HepG2 (cell line): Measurements from ENCODE around the gene CDHR4. TPM values are rescaled to one million over a fixed set of nuclear protein-coding genes. Genes with fewer than 3 reads are reported as not detected.

ENCODE experiments used
- ATAC-seq: fragments of 200-7000 bp; cut with Tn5 transposase; 3 replicates; pipeline ENCODE4 v1.9.1; 2020; ENCODE audit warnings: mild to moderate bottlenecking, moderate library complexity
- BruUV-seq: library from RNA; stranded (reverse); fragments of 400-500 nt; replicated peaks from 2 replicates; lab custom pipeline; 2021; lab: Mats Ljungman, UMichigan
- CTCF ChIA-PET: fragments of 300-600 bp; formaldehyde crosslinking; extraction: SDS; loops from one replicate; lab custom pipeline; 2021; ENCODE audit warnings: low total read pairs, inconsistent platforms, low intra/inter-chr PET ratio; lab: Yijun Ruan, JAX
- POLR2A ChIA-PET: fragments of 350-600 bp; sonication (Branson Sonifier 250); formaldehyde crosslinking; loops from one replicate; lab custom pipeline; 2020; ENCODE audit warnings: antibody characterized with exemption, inconsistent platforms; lab: Yijun Ruan, JAX
- DNase-seq: peaks from one replicate; pipeline ENCODE4 v3.0.0-alpha.2; 2015; ENCODE audit warnings: low spot score
- FAIRE-seq: peaks from 3 replicates; lab custom pipeline; 2011; peaks lifted over from hg19 to GRCh38; lab: Jason Lieb, UNC
- H2AFZ ChIP-seq: one replicate; pipeline ENCODE4 v1.6.1; 2011; ENCODE audit warnings: low read length, inconsistent platforms
- H3K27ac ChIP-seq: fragments of 300-600 bp; 3 replicates; pipeline ENCODE4 v1.8.0; 2011; ENCODE audit warnings: mixed run types, mild to moderate bottlenecking, mixed read lengths, low read length, inconsistent platforms; ENCODE audit not compliant: insufficient read depth; ENCODE audit errors: extremely low read length
- H3K27me3 ChIP-seq, 2 experiments: fragments of 200-600 bp in 1 of 2; 2 replicates in 1 of 2; 3 replicates in 1 of 2; pipeline versions ENCODE4 v1.6.0 to v1.8.0; 2011; ENCODE audit warnings: low read length in 2 of 2, mild to moderate bottlenecking in 2 of 2, moderate library complexity in 2 of 2, inconsistent platforms in 1 of 2; ENCODE audit not compliant: insufficient read depth in 2 of 2, control insufficient read depth in 1 of 2
- H3K36me3 ChIP-seq, 2 experiments: fragments of 200-600 bp in 1 of 2; replicated peaks in 1 of 2; 2 replicates in 1 of 2; 3 replicates in 1 of 2; pipeline versions ENCODE4 v1.5.1 to v1.8.0; 2011; ENCODE audit warnings: low read length in 2 of 2, inconsistent platforms in 1 of 2; ENCODE audit not compliant: insufficient read depth in 2 of 2, control insufficient read depth in 1 of 2
- H3K4me1 ChIP-seq: 2 replicates; pipeline ENCODE4 v1.5.1; 2012; ENCODE audit warnings: low read length, inconsistent platforms; ENCODE audit not compliant: insufficient read depth
- H3K4me2 ChIP-seq: 2 replicates; pipeline ENCODE4 v1.6.0; 2011; ENCODE audit warnings: low read depth, low read length, inconsistent platforms
- H3K4me3 ChIP-seq, 3 experiments: fragments of 200-600 bp in 1 of 3; sonication (generic), shearing (Covaris generic) in 1 of 3; replicated peaks in 1 of 3; 2 replicates each; pipeline ENCODE4 v1.5.1; 2011 to 2016; ENCODE audit warnings: low read length in 3 of 3, inconsistent platforms in 2 of 3, low read depth in 2 of 3, mild to moderate bottlenecking in 2 of 3, control low read depth in 1 of 3, mixed read lengths in 1 of 3; ENCODE audit not compliant: insufficient read depth in 1 of 3
- H3K79me2 ChIP-seq: one replicate; pipeline ENCODE4 v1.6.1; 2011; ENCODE audit warnings: low read length, inconsistent platforms; ENCODE audit not compliant: insufficient read depth
- H3K9ac ChIP-seq: 2 replicates; pipeline ENCODE4 v1.6.0; 2011; ENCODE audit warnings: mild to moderate bottlenecking, low read depth, low read length, inconsistent platforms; ENCODE audit not compliant: insufficient read depth
- H3K9me3 ChIP-seq: 2 replicates; pipeline ENCODE4 v1.5.1; 2012; ENCODE audit warnings: mild to moderate bottlenecking, low read length
- H4K20me1 ChIP-seq: 2 replicates; pipeline ENCODE4 v1.6.0; 2011; ENCODE audit warnings: inconsistent platforms, mild to moderate bottlenecking, low read length, moderate library complexity; ENCODE audit not compliant: insufficient read depth
- AHR ChIP-seq: IDR thresholded peaks from 2 replicates; pipeline ENCODE4 v1.6.1; 2018; ENCODE audit warnings: missing genetic modification reagents, missing compliant biosample characterization
- DNMT1 ChIP-seq: sonication (generic); formaldehyde crosslinking; IDR thresholded peaks from 2 replicates; pipeline ENCODE4 v1.5.1; 2020; ENCODE audit warnings: mild to moderate bottlenecking, missing genetic modification reagents
- EED ChIP-seq: sonication (generic); formaldehyde crosslinking; IDR thresholded peaks from 2 replicates; pipeline ENCODE4 v1.5.0; 2020; ENCODE audit warnings: mild to moderate bottlenecking, missing genetic modification reagents
- HDAC1 ChIP-seq: sonication (generic); formaldehyde crosslinking; IDR thresholded peaks from 2 replicates; pipeline ENCODE4 v1.5.1; 2020; ENCODE audit warnings: mild to moderate bottlenecking, missing genetic modification reagents
- HNF1B ChIP-seq: sonication (generic); formaldehyde crosslinking; IDR thresholded peaks from 2 replicates; pipeline ENCODE4 v1.5.1; 2020; ENCODE audit warnings: mild to moderate bottlenecking, moderate library complexity, missing genetic modification reagents
- ISL2 ChIP-seq: sonication (generic); formaldehyde crosslinking; IDR thresholded peaks from 2 replicates; pipeline ENCODE4 v1.5.0; 2020; ENCODE audit warnings: missing genetic modification reagents
- MBNL3 ChIP-seq: fragments of 250-450 bp; sonication (Bioruptor Pico); conservative IDR thresholded peaks from 2 replicates; pipeline ENCODE4 v1.8.0; 2022; ENCODE audit warnings: mild to moderate bottlenecking, inconsistent platforms
- TMF1 ChIP-seq: sonication (generic); formaldehyde crosslinking; IDR thresholded peaks from 2 replicates; pipeline ENCODE4 v1.8.1; 2022; ENCODE audit warnings: low read depth, missing genetic modification reagents
- ZBTB3 ChIP-seq: sonication (generic); formaldehyde crosslinking; IDR thresholded peaks from 2 replicates; pipeline ENCODE4 v1.4.0; 2020; ENCODE audit warnings: low read depth, mild to moderate bottlenecking, moderate library complexity, missing genetic modification reagents, borderline replicate concordance
- ZNF30 ChIP-seq: sonication (generic); formaldehyde crosslinking; IDR thresholded peaks from 2 replicates; pipeline ENCODE4 v1.5.0; 2020; ENCODE audit warnings: mild to moderate bottlenecking, missing genetic modification reagents
- ZNF543 ChIP-seq: sonication (generic); formaldehyde crosslinking; IDR thresholded peaks from 2 replicates; pipeline ENCODE4 v1.4.0; 2020; ENCODE audit warnings: mild to moderate bottlenecking, missing genetic modification reagents
- ZNF572 ChIP-seq: sonication (generic); formaldehyde crosslinking; IDR thresholded peaks from 2 replicates; pipeline ENCODE4 v1.5.1; 2020; ENCODE audit warnings: mild to moderate bottlenecking, missing genetic modification reagents
- ZNF607 ChIP-seq: sonication (generic); formaldehyde crosslinking; IDR thresholded peaks from 2 replicates; pipeline ENCODE4 v1.5.1; 2020; ENCODE audit warnings: missing genetic modification reagents, mild to moderate bottlenecking, borderline replicate concordance
- ZNF670 ChIP-seq: sonication (generic); formaldehyde crosslinking; IDR thresholded peaks from 2 replicates; pipeline ENCODE4 v1.8.0; 2022; ENCODE audit warnings: mild to moderate bottlenecking, missing genetic modification reagents, borderline replicate concordance
- ZNF768 ChIP-seq: sonication (generic); formaldehyde crosslinking; IDR thresholded peaks from 2 replicates; pipeline ENCODE4 v1.4.0; 2020; ENCODE audit warnings: missing genetic modification reagents
- ZNF788 ChIP-seq: sonication (generic); formaldehyde crosslinking; IDR thresholded peaks from 2 replicates; pipeline ENCODE4 v1.5.0; 2020; ENCODE audit warnings: mild to moderate bottlenecking, missing genetic modification reagents, borderline replicate concordance
- ZNF839 ChIP-seq: sonication (generic); formaldehyde crosslinking; IDR thresholded peaks from 2 replicates; pipeline ENCODE4 v1.4.0; 2020; ENCODE audit warnings: missing genetic modification reagents, mild to moderate bottlenecking, borderline replicate concordance
- ZNF878 ChIP-seq: sonication (generic); formaldehyde crosslinking; IDR thresholded peaks from 2 replicates; pipeline ENCODE4 v1.8.1; 2023; ENCODE audit warnings: mild to moderate bottlenecking, missing genetic modification reagents, moderate library complexity
- ZNF879 ChIP-seq: sonication (generic); formaldehyde crosslinking; IDR thresholded peaks from 2 replicates; pipeline ENCODE4 v1.8.1; 2023; ENCODE audit warnings: missing genetic modification reagents
- WGBS: methylation state at CpG from one replicate; pipeline ENCODE4 v1.1.6; 2017; ENCODE audit warnings: low lambda C conversion rate; 5-methylcytosine and 5-hydroxymethylcytosine counted together
- in situ Hi-C: cut with HindIII; loops from 2 replicates; pipeline ENCODE4 v1.10.0; 2017; ENCODE audit warnings: low pct_unique_long_range_greater_than_20kb; ENCODE audit not compliant: extremely low pct_ligation_motif_present
- intact Hi-C: fragments of 100-400 bp; cut with micrococcal nuclease; formaldehyde crosslinking; loops from one replicate; pipeline ENCODE4 v1.10.0; 2022; ENCODE audit not compliant: unreplicated experiment
- polyA plus RNA-seq, 8 experiments: library from polyadenylated mRNA; depleted of rRNA in 3 of 8; stranded (reverse) in 7 of 8; unstranded in 1 of 8; fragments of >200 nt; fragmentation: Illumina TruSeq in 4 of 8; extraction: Trizol in 4 of 8; gene quantifications; 2 replicates each; pipeline versions ENCODE4 v1.2.1 to v1.2.3, GENCODE V29; 2011 to 2016; ENCODE audit warnings: low read depth in 4 of 8, missing spikeins in 1 of 8, mixed read lengths in 1 of 8; ENCODE audit not compliant: insufficient read depth in 1 of 8
- total RNA-seq, 5 experiments: library from RNA; depleted of rRNA; stranded (reverse); fragments of >200 nt; fragmentation: Illumina TruSeq; extraction: Trizol; gene quantifications; 2 replicates each; pipeline ENCODE4 v1.2.3, GENCODE V29; 2016; ENCODE audit warnings: low read depth in 1 of 5
- TF ChIP-seq, protein P1 (sequence below), 2 experiments: sonication (generic) in 1 of 2; formaldehyde crosslinking in 1 of 2; IDR thresholded peaks; 2 replicates each; pipeline versions ENCODE4 v1.4.0 to v1.6.1; 2018 to 2020; ENCODE audit warnings: missing genetic modification reagents in 2 of 2, borderline replicate concordance in 1 of 2, low read depth in 1 of 2, mild to moderate bottlenecking in 1 of 2, missing biosample characterization in 1 of 2

The CDHR4 gene
- total and polyA plus RNA-seq, 2 of the 13 experiments (the other 11 are each of a cell fraction or from before 2014, with no cell fraction given) = 0.21 TPM; not detected in 1

- peak overlapping the region; percentile 81 to 93 (median 84) for H3K4me3 ChIP-seq
- 0 out of 2 replicates have a peak, but pooled peaks cover 3% of the 10 kb centered on the region for H4K20me1 ChIP-seq
- POLR2A ChIA-PET = interaction anchor here (0.6 to 1.8 kb wide), 18 partner anchors 9 to 447 kb away, joined by 3 to 22 read pairs (median 3); partner anchors contain the start of genes CDHR4, INKA1, MON1A and UBA7
- H3K4me1 ChIP-seq = peaks cover 58% of the 10 kb centered on the region
- in situ Hi-C loops = no loop called here
- no TSS peak for BruUV-seq
- CTCF ChIA-PET = no interaction called here
- DNase-seq = no peak
- peaks cover 41% of the 10 kb centered on the region for H3K79me2 ChIP-seq
- no peaks in the 10 kb centered on the region for H3K9me3 ChIP-seq
- ATAC-seq = peak; percentile 62
- 9% methylated on average over 13 of the region's 50 CpGs for WGBS
- peak overlapping the region; percentile 88 for H3K4me2 ChIP-seq
- no peak overlapping the region for H2AFZ ChIP-seq
- no peaks in the 10 kb centered on the region; a peak in 1 of 5 replicates for H3K27me3 ChIP-seq
- intact Hi-C loops = loop anchor here (5.0 kb wide), 1 partner anchor 53 kb away; no protein-coding TSS in a partner anchor
- H3K27ac ChIP-seq = peak overlapping the region; percentile 65
- FAIRE-seq = no peak
- H3K9ac ChIP-seq = peak overlapping the region; percentile 96
- peaks cover 0 to 3% of the 10 kb centered on the region in 2 experiments; a peak in 2 of 5 replicates for H3K36me3 ChIP-seq
- TF ChIP-seq ZNF878 (CRISPR knock-in tag) (0 out of 2 replicates have a peak, but pooled peaks have one; percentile 21), ZNF670 (CRISPR knock-in tag) (0 out of 2 replicates have a peak, but pooled peaks have one; percentile 40), MBNL3 (no peak), AHR (CRISPR knock-in tag) (0 out of 2 replicates have a peak, but pooled peaks have one; percentile 55), ZNF839 (CRISPR knock-in tag) (no peak), HDAC1 (CRISPR knock-in tag) (0 out of 2 replicates have a peak, but pooled peaks have one; percentile 10), ZBTB3 (no peak), ZNF607 (CRISPR knock-in tag) (0 out of 2 replicates have a peak, but pooled peaks have one; percentile 1), ZNF543 (CRISPR knock-in tag) (peak; percentile 62; the same call in 1 of the 2 replicates), TMF1 (CRISPR knock-in tag) (no peak), ZNF768 (CRISPR knock-in tag) (peak; percentile 36; the same call in 1 of the 2 replicates), ZNF30 (CRISPR knock-in tag) (0 out of 2 replicates have a peak, but pooled peaks have one; percentile 11), ZNF788 (CRISPR knock-in tag) (peak; percentile 24; the same call in 1 of the 2 replicates), DNMT1 (CRISPR knock-in tag) (0 out of 2 replicates have a peak, but pooled peaks have one; percentile 45), EED (CRISPR knock-in tag) (0 out of 2 replicates have a peak, but pooled peaks have one; percentile 12), ZNF572 (0 out of 2 replicates have a peak, but pooled peaks have one; percentile 23), HNF1B (CRISPR knock-in tag) (0 out of 2 replicates have a peak, but pooled peaks have one; percentile 9), ZNF879 (CRISPR knock-in tag) (0 out of 2 replicates have a peak, but pooled peaks have one; percentile 0), ISL2 (CRISPR knock-in tag) (no peak)
- TF ChIP-seq, protein P1, sequence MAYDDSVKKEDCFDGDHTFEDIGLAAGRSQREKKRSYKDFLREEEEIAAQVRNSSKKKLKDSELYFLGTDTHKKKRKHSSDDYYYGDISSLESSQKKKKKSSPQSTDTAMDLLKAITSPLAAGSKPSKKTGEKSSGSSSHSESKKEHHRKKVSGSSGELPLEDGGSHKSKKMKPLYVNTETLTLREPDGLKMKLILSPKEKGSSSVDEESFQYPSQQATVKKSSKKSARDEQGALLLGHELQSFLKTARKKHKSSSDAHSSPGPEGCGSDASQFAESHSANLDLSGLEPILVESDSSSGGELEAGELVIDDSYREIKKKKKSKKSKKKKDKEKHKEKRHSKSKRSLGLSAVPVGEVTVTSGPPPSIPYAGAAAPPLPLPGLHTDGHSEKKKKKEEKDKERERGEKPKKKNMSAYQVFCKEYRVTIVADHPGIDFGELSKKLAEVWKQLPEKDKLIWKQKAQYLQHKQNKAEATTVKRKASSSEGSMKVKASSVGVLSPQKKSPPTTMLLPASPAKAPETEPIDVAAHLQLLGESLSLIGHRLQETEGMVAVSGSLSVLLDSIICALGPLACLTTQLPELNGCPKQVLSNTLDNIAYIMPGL (CRISPR knock-in tag; IDR thresholded peaks at IDR 0.05; ENCODE audit: borderline replicate concordance in 1 of 2, low read depth in 1 of 2) = 0 out of 4 replicates have a peak, but pooled peaks of 1 of the 2 experiments have one; percentile 19
Observed at GRCh38 chr3:49785565-49786356, 13.9 kb downstream of the CDHR4 start.
